NCI-H2196 treated with DMSO at 0.1 percent for 48 hours (cell line): ENCODE data around the gene P2RY8.

Source experiments
- DNase-seq: peaks from one replicate; lab custom pipeline; 2025; ENCODE audit not compliant: unreplicated experiment; lab: John Stamatoyannopoulos, UW

The P2RY8 gene

GRCh38 chrX:1419545-1420355 is 117.2 kb downstream of the P2RY8 start:
- DNase-seq = no peak

GRCh38 chrX:1418901-1419544 is 118.0 kb downstream of the P2RY8 start:
- DNase-seq = no peak

GRCh38 chrX:1417921-1418771 is 118.8 kb downstream of the P2RY8 start:
- DNase-seq = no peak

- no peak for DNase-seq
Observed at GRCh38 chrX:1416965-1417760, 119.8 kb downstream of the P2RY8 start.

GRCh38 chrX:1416327-1416784 is 120.6 kb downstream of the P2RY8 start:
- DNase-seq = no peak
